ENCODE results near the gene SYNJ2.

DNA sequence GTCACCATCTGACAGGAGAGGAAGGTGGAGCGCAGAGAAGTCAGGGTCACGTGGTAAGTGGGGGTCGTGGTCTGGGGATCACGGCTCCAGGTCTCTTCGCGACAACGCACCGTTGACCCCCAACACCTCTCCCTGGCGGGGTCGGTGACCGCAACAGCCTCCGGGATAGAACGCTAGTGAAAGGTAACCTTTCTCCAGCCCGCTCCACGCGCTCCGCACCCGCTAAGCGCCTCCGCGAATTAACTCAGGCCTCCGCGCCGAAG, 600 bp upstream of the SYNJ2 start:
- TF ChIP-seq, protein P1, sequence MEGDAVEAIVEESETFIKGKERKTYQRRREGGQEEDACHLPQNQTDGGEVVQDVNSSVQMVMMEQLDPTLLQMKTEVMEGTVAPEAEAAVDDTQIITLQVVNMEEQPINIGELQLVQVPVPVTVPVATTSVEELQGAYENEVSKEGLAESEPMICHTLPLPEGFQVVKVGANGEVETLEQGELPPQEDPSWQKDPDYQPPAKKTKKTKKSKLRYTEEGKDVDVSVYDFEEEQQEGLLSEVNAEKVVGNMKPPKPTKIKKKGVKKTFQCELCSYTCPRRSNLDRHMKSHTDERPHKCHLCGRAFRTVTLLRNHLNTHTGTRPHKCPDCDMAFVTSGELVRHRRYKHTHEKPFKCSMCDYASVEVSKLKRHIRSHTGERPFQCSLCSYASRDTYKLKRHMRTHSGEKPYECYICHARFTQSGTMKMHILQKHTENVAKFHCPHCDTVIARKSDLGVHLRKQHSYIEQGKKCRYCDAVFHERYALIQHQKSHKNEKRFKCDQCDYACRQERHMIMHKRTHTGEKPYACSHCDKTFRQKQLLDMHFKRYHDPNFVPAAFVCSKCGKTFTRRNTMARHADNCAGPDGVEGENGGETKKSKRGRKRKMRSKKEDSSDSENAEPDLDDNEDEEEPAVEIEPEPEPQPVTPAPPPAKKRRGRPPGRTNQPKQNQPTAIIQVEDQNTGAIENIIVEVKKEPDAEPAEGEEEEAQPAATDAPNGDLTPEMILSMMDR (IDR thresholded peaks at IDR 0.05; ENCODE audit: poor library complexity, severe bottlenecking): no peak
- TF ChIP-seq POLR2AphosphoS5 (IDR thresholded peaks at IDR 0.05) (no peak), SMC3 (conservative IDR thresholded peaks at IDR 0.05; ENCODE audit: poor library complexity) (no peak), MXI1 (conservative IDR thresholded peaks at IDR 0.05; ENCODE audit: poor library complexity, severe bottlenecking) (no peak), EP300 (conservative IDR thresholded peaks at IDR 0.05; ENCODE audit: poor library complexity, severe bottlenecking) (no peak), EZH2 (IDR thresholded peaks at IDR 0.05; ENCODE audit: borderline replicate concordance, insufficient read depth, low read length, poor library complexity, severe bottlenecking) (no peak), TAF1 (IDR thresholded peaks at IDR 0.05; ENCODE audit: low read depth) (no peak), RAD21 (conservative IDR thresholded peaks at IDR 0.05) (no peak)

All from neural cell (in vitro differentiated cells).